Measurements from ENCODE around the gene ZNF385D. TPM values are rescaled to one million over a fixed set of nuclear protein-coding genes. Genes with fewer than 3 reads are reported as not detected.

The ZNF385D gene
- total RNA-seq, 1 donor from 2014 or later = under 0.01 TPM

DNA sequence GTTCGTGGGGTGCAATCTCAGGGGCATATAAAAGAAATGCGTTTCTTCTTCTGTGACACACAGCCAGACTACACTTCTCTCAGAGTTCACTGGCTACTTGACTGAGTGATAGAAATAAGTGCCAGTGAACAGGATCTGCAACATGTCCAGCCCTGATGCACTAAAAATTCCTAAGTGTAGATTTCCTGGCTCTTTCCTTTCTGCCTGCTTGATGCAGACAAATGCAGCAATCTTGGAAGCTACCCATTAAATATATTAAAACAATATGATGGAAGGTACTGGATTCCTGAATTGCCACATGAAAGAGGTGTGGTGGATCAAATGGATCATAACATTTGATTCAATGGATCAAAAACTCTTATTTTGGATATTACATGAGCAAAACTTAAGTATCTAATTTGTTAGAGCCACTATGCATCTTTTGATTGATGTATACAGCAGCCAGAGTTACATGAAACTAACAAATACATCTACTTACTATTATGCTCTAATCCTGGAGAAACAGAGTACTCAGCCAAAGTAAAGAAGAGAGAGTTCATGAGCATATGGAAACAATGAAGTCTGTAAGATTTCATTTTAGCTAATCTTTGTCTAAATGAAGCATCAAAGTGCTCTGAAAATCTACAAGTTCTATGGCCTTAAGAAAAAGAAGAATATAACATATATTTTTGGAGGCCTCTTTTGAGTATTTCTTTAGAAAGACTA, 222.6 kb downstream of the ZNF385D start:
- no peaks in the 10 kb centered on the region for H3K36me3 ChIP-seq (ENCODE audit: control insufficient read depth, insufficient read depth, low read length)
- no peak overlapping the region for H3K4me3 ChIP-seq (ENCODE audit: low read depth, low read length)
- no peak for FAIRE-seq
- no peaks in the 10 kb centered on the region for H3K27me3 ChIP-seq (ENCODE audit: control insufficient read depth, insufficient read depth, low read length)
- TF ChIP-seq, protein P1, sequence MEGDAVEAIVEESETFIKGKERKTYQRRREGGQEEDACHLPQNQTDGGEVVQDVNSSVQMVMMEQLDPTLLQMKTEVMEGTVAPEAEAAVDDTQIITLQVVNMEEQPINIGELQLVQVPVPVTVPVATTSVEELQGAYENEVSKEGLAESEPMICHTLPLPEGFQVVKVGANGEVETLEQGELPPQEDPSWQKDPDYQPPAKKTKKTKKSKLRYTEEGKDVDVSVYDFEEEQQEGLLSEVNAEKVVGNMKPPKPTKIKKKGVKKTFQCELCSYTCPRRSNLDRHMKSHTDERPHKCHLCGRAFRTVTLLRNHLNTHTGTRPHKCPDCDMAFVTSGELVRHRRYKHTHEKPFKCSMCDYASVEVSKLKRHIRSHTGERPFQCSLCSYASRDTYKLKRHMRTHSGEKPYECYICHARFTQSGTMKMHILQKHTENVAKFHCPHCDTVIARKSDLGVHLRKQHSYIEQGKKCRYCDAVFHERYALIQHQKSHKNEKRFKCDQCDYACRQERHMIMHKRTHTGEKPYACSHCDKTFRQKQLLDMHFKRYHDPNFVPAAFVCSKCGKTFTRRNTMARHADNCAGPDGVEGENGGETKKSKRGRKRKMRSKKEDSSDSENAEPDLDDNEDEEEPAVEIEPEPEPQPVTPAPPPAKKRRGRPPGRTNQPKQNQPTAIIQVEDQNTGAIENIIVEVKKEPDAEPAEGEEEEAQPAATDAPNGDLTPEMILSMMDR (IDR thresholded peaks at IDR 0.05; ENCODE audit: insufficient read depth, low read length, severe bottlenecking) = no peak
- DNase-seq (ENCODE audit: low read depth) = no peak

DNA sequence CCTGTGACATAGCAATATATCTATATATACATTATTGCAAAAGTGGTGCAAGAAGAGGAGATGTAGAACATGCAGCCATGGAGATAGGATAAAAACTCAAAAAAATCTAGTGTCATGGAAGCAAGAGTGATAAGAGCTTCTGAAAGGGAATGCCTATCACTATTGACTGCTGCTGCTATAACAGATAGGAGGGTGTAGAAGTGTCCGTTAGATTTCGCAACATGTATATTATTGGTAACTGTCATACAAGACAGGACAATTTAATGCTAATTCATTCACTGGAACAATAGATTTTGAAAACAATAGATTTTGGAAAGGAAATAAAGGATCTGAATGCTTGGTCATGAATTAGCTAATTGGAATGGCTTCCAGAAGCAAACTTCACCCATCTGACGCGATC, 224.5 kb downstream of the ZNF385D start:
- TF ChIP-seq, protein P1 (IDR thresholded peaks at IDR 0.05; ENCODE audit: insufficient read depth, low read length, severe bottlenecking) = no peak
- no peak for DNase-seq (ENCODE audit: low read depth)
- no peak overlapping the region for H3K4me3 ChIP-seq (ENCODE audit: low read depth, low read length)
- H3K36me3 ChIP-seq (ENCODE audit: control insufficient read depth, insufficient read depth, low read length) = no peaks in the 10 kb centered on the region
- FAIRE-seq = no peak
- no peaks in the 10 kb centered on the region for H3K27me3 ChIP-seq (ENCODE audit: control insufficient read depth, insufficient read depth, low read length)

DNA sequence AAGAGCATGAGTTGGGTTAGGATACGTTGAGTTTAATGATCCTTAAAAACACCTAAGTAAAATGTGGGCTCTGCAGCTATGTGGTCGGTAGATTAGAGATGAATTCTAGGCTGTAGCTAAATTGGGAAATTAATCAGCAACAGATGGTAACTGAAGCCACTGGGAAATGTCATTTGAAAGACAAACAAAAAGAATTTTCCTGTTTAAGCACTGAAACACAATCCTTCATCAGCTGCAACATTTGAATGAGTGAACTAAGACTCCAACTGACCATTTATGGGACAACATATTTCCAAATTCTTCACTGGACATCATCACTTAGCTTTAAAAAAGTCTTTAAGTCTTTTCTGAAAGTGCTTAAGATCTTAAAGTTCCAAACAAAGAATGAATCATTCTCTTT, 226.9 kb downstream of the ZNF385D start:
- FAIRE-seq (no peak), DNase-seq (ENCODE audit: low read depth) (no peak)
- no peaks in the 10 kb centered on the region for H3K36me3 ChIP-seq (ENCODE audit: control insufficient read depth, insufficient read depth, low read length)
- TF ChIP-seq, protein P1 (IDR thresholded peaks at IDR 0.05; ENCODE audit: insufficient read depth, low read length, severe bottlenecking) = no peak
- H3K4me3 ChIP-seq (ENCODE audit: low read depth, low read length) = no peak overlapping the region
- no peaks in the 10 kb centered on the region for H3K27me3 ChIP-seq (ENCODE audit: control insufficient read depth, insufficient read depth, low read length)

DNA sequence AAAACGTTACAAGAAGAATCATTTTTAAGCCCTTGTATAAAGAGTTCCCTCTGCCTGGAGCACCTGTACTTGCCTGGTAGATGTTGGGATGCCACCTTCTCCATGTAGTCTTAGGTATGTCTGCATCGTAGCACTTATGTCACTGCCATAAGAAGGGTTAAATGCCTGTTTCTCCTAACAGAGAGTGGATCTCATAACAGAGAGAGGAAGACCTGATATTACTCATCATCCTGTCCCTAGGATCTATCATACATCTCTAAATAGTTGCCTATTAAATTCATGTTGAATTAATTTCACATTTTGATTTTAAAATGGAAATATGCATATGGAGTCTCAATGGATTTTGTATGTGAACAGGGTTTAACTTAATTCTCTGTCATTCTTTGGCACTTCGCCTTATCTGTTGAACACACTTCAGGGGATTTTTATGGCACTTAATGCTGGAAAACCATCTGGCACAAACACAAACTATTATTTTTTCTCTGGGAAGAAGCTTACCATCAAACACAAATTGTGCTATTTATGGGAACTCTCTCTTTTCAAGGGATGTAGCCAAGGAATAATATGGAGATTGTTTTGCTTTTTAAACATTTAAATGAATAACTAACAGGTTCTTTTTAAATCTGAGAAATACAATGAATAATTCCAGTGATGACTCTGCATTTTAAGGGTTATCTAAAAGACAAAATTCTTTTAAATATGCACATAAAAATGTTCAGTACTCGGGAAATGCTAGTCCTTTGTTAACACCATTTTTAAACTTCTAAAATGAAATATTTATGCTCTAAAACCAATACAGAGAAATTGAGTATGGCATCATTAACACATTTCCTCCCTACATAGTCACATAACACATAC, 230.7 kb downstream of the ZNF385D start:
- Histone ChIP-seq H3K4me3 (ENCODE audit: low read depth, low read length) (no peak overlapping the region), H3K27me3 (ENCODE audit: control insufficient read depth, insufficient read depth, low read length) (no peaks in the 10 kb centered on the region), H3K36me3 (ENCODE audit: control insufficient read depth, insufficient read depth, low read length) (no peaks in the 10 kb centered on the region)
- DNase-seq (ENCODE audit: low read depth) (no peak), FAIRE-seq (no peak)
- TF ChIP-seq, protein P1 (IDR thresholded peaks at IDR 0.05; ENCODE audit: insufficient read depth, low read length, severe bottlenecking) = no peak

DNA sequence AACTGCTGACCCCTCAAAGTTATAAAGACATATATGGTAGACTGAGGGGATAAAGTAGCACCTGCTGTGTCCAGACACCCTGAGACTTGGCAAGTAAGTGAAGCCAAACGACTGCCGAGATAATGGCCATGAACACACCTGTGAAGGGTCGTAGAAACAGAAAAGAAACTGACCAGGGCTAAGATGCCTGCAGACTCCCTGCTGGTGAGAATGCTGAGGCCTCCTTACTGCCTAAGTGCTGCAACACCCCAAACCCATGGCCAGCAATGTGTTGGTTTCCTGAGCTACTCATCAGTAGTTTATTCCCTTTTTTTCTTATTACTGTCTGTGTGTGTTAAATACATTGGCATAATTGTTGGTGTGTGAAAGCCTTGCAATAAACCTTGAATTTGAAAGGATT, 233.8 kb downstream of the ZNF385D start:
- FAIRE-seq (no peak), DNase-seq (ENCODE audit: low read depth) (no peak)
- TF ChIP-seq, protein P1 (IDR thresholded peaks at IDR 0.05; ENCODE audit: insufficient read depth, low read length, severe bottlenecking) = no peak
- Histone ChIP-seq H3K36me3 (ENCODE audit: control insufficient read depth, insufficient read depth, low read length) (no peaks in the 10 kb centered on the region), H3K4me3 (ENCODE audit: low read depth, low read length) (no peak overlapping the region), H3K27me3 (ENCODE audit: control insufficient read depth, insufficient read depth, low read length) (no peaks in the 10 kb centered on the region)

All from bronchial epithelial cell (primary cell).